Mucosa of gallbladder (tissue), 1 donor: ENCODE measurements around the gene ARF1. TPM values are rescaled to one million over a fixed set of nuclear protein-coding genes. Genes with fewer than 3 reads are reported as not detected.

Experiments
- DNase-seq: peaks from one replicate; pipeline ENCODE4 v3.0.0-alpha.2; 2020; ENCODE audit warnings: low spot score
- total RNA-seq: library from RNA; stranded (reverse); gene quantifications from one replicate; pipeline ENCODE4 v1.2.1, GENCODE V29; 2021
- donor health status: DM: no; HTN: no; CAD: no.

Gene ARF1
- total RNA-seq = 419 TPM

- peak; percentile 92 for DNase-seq
These were observed at the start of gene ARF1 for GRCh38 chr1:228082214-228082917. ARF1 (plus strand) TSS chr1:228082708; CDS start chr1:228097115, 14,407 bp downstream.

GRCh38 chr1:228033376-228033775 lies 49.1 kb upstream of the ARF1 start:
- no peak for DNase-seq

GRCh38 chr1:228034954-228035837 lies 47.3 kb upstream of the ARF1 start:
- DNase-seq = no peak

DNA sequence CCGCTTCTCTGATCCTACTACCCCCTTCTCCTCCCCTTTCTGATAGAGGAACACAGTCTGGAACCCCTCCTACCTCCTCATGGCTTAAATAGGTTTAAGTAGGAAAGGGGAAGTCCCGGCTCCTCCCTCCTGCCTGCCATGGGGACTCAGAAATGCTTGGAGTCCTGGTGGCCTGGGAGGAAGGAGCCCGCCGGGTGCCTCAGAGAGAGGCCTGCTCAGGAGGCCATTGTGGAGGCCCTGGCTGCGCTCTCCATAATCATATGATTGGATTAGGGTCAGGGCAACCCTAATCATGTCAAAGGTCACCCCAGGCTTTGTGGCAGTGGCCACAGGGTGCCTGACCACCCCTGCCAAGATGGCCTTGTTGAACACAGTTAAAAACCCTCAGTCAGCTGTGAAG lies 46.7 kb upstream of the ARF1 start:
- DNase-seq = no peak

DNA sequence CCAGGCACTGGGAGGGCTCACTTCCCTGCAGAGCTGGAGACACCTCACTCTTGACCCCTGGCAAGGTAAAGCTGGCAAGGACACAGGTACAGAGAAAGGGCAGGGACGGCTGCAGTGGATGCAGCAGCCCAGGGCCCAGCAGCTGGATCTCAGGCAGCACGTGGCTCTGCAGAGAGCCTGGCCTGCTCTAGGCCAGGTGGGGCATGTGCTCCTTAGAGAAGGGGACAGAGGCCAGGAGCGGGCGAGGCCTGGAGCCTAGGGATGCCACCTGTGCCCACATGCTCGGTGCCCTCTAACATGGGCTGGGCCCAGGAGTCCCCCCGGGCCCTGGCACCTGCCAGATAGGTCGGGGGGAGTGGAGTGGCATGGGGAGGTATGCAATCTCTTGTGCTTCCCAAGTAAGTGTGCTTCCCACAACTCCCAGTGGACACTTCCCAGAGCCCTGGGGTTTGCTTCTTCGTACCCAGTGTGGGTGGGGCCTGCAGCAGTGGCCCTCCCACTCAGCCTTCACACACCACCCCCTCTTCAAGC lies 45.7 kb upstream of the ARF1 start:
- DNase-seq = no peak

DNA sequence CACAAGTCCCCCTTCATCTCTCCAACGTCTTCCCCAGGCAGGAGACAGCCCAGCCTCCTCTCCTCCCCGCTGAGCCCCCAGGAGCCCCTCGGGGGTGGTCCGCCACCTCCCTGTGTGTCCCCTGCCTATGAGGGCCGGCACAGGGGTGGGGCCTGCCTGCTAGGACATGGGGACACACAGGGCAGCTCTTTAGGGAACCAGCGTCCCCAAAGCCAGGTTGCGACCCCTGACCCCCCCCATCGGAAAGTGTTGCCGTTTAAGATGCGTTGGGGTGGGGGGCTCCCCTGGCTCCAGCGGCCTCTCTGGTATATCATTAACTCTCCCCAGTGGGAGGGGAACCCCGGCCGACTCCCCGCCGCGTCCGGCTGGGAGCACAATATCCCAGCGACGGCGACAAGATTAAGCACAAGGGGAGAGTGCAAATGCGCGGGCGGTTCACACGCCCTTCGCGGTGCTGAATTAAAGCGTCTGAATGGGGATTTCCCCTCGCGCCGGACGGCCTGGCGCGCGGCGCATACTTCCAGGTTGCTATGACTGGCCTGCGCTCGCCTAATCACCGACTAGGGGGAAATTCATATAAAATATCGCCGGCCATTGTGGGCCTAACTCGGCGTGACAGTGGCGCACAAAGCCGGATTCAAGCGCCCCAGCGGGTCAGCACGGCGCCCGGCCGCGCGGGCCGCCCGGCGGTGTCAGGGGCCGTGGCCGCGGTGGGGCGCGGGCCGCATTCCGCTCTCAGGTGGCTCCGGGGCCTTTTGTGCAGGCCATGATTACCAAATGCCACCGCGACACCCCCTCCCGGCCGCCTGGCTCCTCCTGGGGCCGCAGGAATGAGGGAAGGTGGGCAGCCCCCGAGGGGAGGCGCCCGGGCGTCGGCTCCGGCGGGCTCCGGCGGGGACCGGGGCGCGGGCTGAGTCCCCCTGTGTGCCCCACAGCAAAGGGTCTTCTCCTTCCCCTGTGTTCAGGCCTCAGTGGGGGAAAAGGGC lies 44.8 kb upstream of the ARF1 start:
- no peak for DNase-seq

GRCh38 chr1:228038387-228039005 lies 44.0 kb upstream of the ARF1 start:
- no peak for DNase-seq

DNA sequence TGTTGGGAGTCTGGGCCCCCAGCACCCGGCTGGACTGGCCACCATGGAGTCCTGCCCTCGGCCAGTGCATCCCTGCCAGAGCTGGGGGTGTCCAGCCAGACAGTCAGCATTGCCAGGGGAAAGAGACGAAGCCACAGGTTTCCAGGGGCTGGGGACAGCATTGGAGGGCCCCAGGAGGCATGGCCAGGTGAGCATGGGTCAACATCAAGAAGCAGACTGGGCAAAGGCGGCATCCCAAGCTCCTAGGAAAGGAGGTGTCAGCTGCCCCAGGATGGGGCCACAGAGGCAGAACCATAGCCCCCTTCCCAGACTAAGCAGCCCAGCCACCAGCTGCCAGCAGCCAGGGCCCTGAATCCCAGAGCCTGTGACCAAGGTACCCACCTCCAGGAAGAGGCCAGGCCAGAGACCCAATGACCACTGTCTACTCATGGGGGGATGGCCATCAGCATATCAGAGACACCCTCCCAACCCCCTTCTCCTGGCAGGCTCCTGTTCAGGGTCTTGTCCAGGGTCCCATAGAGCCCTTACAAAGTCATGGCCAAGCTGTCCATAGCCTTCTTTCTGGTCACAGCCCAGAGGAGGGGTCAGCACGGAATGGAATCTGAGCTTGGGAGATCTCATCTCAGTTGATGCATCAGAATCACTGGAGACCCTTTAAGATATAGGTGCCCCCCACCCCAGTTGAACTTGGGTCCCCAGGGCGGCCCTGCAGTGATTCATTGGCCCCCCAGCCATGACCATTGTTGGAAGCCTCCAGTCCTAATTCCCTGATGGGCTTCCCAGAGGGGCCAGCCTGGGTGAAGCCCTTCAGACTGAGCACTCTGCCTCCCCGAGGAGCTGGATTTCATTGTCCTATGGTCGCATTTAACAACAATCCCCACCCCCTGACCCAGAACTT lies 43.3 kb upstream of the ARF1 start:
- no peak for DNase-seq

DNA sequence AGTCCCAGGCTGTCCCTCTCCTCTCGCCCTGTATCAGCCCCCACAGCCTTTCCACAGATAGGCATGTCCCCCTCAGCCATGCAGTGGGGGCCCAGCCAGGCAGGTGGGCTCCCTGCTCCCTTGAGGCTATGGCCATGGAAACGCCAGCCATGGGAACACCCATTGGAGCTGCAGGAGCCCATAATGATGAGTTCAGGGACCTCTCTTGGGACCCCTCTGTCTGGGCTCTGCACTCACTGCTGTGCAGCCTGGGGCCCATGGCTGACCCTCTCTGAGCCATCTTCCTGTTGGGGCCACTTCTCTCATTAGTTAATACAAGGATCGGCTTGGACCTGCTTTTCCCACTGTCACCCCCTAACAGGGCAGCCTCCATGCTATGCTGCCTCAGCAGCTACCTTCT lies 42.5 kb upstream of the ARF1 start:
- no peak for DNase-seq

- no peak for DNase-seq
These were observed 41.2 kb upstream of the ARF1 start for GRCh38 chr1:228041316-228041715.

DNA sequence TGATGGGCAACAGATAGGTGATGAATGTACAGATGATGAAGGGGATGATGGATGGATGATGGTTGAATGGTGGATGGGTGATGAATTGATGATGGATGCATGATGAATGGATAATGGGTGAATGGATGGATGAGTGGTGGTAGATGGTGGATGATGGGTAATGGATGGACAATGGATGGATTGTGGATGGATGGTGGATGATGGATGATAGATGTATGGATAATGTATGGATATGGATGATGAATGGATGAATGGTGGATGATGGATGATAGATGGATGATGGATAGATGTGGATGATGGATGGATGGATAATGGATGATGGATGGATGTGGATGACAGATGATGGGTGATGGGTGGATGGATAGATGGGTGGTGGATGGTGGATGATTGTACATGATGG lies 40.0 kb upstream of the ARF1 start:
- DNase-seq = no peak

DNA sequence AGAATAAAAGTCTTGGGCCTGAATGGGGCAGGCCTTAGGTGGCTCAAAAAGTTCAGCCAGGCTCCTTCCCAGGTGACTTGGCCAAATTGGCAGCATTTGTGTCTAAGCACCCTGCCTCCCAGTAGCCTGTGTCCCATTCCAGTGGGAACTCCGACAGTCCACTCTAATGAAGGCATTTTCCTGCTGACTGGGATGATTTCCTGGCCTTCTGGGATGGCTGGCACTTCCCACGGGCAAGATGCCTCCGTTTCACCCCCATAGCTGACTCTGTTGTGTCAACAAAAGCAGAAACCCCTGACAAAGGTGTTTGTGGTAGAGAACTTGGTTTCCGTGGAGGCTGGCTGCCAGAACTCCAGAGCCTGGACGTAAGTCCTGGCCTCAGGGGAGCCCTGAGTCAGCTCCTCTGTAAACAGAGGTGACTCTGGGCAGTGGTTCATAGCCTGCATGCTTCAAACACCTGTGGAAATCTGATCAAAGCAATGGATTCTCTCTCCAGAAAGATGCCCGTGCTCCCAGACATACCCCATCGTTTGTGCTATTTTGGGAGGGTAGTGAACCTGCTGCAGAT lies 39.1 kb upstream of the ARF1 start:
- DNase-seq = no peak

GRCh38 chr1:228044961-228045360 lies 37.5 kb upstream of the ARF1 start:
- no peak for DNase-seq

DNA sequence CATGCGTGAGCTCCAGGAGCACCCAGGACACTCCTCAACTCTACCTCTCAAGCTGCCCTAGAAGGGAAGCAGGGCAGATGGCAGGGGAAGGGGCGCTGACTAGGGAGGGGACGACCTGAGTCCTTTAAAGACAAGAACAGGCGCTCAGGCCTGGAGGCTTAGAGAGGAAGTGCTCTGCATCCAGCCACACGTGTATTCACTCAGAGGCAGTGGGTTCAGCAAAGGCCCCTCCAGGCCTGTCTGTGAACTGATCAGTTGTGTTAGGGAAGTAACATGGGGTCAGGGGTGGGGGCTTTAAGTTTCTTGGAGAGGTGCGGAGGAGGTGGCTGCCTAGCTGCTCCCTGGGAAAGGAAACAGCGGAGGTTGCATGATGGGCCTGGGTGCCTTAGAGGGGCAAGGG lies 37.1 kb upstream of the ARF1 start:
- DNase-seq = peak; percentile 8

GRCh38 chr1:228045871-228046270 lies 36.6 kb upstream of the ARF1 start:
- DNase-seq = peak; percentile 9

DNA sequence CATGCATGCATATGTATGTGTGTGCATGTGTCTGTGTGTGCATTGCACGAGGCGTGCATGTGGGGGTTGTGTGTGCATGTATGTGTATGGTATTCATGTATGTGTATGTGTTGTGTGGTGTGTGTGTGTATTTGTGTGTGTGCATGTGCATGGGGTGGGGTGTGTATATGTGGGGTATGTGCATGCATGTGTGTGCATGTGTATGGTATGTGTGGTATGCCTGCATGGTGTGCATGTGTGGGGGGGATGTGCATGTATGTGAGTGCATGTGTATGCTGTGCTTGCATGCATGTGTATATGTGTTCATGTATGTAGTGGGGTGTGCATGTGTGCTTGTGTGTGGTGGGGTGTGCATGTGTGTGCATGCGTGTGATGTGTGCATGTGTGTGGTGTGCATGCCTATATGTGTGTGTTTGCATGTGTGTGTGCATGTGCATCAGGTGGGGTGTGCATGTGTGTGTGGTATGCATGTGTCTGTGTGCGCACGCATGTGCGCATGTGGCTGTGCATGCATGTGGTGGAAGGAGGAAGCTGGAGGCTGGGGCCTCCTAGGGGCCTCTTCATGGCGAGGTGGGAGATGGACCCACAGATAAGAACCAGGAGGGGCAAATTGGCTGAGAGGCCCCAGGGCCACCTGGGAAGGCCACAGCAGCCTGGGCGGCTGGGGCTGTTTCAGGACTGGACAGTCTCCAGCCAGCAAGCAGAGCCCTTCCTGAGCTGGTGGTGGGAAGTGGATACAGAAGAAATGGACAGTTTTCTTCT lies 35.9 kb upstream of the ARF1 start:
- no peak for DNase-seq

DNA sequence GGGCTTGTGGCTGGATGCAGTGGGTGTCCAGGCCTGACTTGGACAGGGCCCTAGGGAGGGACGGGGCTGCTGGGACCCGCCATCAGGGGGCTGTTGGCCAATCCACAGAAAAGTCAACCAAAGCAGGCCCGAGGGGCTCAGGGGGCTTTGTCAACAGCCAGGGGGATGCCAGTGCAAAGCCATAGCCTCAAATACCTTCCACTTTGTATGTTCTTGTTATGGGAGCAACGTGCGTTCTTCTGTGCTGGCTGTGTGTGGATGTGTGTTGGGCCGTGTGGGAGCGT lies 35.4 kb upstream of the ARF1 start:
- DNase-seq = no peak

- DNase-seq = no peak
These were observed 34.4 kb upstream of the ARF1 start for GRCh38 chr1:228048120-228048519.

- DNase-seq = no peak
These were observed 33.7 kb upstream of the ARF1 start for GRCh38 chr1:228048659-228049298.
